ENCODE data around the gene MAMDC4. TPM values are rescaled to one million over a fixed set of nuclear protein-coding genes. Genes with fewer than 3 reads are reported as not detected.
A peak's percentile ranks its signal among the peaks of the same experiment; 100 is the strongest.
"Not testable (repeated sequence)": the region's sequence is repeated elsewhere in the genome, so short reads cannot be mapped to it uniquely, and the experiment has no call there.

Gene MAMDC4
- total and polyA plus RNA-seq, 4 donors = 1.6 to 15.9 (median 12.2) TPM

- Histone ChIP-seq H3K9me3 (ENCODE audit: control insufficient read depth, insufficient read depth, low read length) (no peaks in the 10 kb centered on the region), H3K27ac (ENCODE audit: low read depth, low read length) (no peak overlapping the region), H3K4me1 (ENCODE audit: control insufficient read depth, insufficient read depth, low read length) (peaks cover 36% of the 10 kb centered on the region), H3K27me3 (ENCODE audit: control insufficient read depth, insufficient read depth, low read length) (no peaks in the 10 kb centered on the region), H3K36me3 (ENCODE audit: control insufficient read depth, insufficient read depth, low read length) (peaks cover 68% of the 10 kb centered on the region), H3K4me3 (ENCODE audit: low read depth, low read length) (no peak overlapping the region)
- DNase-seq (ENCODE audit: low read depth in 4 of 6, low spot score in 6 of 6) = no peak
- WGBS (ENCODE audit: insufficient coverage) = 92% methylated on average over 25 of the region's 31 CpGs
Observed at GRCh38 chr9:136862849-136863622, 10.9 kb downstream of the MAMDC4 start.

DNA sequence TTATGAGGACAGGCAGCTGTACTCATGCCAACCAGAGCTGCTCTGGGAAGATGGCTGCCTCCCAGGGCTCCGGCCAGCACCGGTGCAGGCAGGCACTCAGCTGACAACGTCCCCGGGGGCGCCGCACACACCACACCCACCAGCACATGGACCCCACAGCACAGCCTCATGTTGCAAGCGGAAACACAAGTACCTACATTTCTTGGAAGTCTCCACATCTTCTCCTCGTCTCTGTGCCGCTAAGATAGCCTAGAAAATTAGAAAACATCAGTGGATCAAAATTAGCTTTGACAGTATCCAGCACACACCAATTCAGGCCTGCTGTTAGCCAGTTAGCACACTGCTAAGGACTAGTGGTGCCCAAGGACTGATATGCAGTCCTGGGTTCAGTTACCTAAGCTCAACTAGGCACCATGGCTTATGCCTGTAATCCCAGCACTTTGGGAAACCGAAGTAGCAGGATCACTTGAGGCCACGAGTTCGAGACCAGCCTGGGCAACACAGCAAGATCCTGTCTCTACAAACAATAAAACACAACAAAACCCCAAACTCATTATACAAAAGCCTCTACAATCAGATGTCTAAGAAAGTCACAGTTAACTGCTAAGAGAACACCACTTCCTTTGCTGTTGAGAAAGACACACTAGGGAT, 11.6 kb downstream of the MAMDC4 start:
- DNase-seq (ENCODE audit: low read depth in 4 of 6, low spot score in 6 of 6) = no peak
- H3K27ac ChIP-seq (ENCODE audit: low read depth, low read length) = no peak overlapping the region
- H3K27me3 ChIP-seq (ENCODE audit: control insufficient read depth, insufficient read depth, low read length) = no peaks in the 10 kb centered on the region
- 95% methylated on average over 10 of the region's 12 CpGs for WGBS (ENCODE audit: insufficient coverage)
- H3K4me3 ChIP-seq (ENCODE audit: low read depth, low read length) = no peak overlapping the region
- peaks cover 35% of the 10 kb centered on the region for H3K4me1 ChIP-seq (ENCODE audit: control insufficient read depth, insufficient read depth, low read length)
- peaks cover 61% of the 10 kb centered on the region for H3K36me3 ChIP-seq (ENCODE audit: control insufficient read depth, insufficient read depth, low read length)
- no peaks in the 10 kb centered on the region for H3K9me3 ChIP-seq (ENCODE audit: control insufficient read depth, insufficient read depth, low read length)

DNA sequence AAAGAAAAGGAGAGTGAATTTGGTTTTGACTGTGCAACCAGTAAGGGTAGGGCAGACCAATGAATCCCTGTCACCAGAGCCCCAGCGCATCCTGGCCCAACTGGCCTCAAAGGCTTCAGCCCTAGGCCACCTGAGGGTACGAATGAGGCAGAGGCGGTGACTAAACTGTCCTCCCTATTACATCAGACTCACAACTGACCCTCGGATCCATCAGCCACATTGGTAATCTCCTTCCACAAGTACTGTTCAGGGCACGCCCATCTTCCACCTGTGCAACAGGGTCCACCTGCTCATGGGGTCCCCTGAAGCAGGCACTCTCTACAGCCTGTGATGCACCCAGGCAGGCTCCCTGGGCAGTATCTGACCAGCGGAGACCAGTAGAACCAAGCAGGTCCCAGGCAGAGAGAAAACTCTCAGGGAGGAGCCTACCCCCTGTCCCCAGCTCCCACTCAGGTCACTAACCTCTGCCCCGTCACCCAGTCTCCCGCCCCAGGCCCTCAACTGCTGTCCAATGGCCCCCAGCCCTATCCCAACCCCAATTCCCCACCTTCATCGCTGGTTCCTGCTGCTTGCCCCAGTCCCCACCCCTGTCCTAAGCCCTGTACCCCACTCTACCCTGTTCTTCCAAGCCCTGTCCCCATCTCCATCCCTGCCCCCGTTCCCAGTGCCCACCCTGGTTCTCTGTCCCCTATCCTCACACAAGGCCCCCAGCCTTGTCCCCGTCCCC, 13.1 kb downstream of the MAMDC4 start:
- H3K27ac ChIP-seq (ENCODE audit: low read depth, low read length) = no peak overlapping the region
- H3K4me1 ChIP-seq (ENCODE audit: control insufficient read depth, insufficient read depth, low read length) = peaks cover 22% of the 10 kb centered on the region
- H3K36me3 ChIP-seq (ENCODE audit: control insufficient read depth, insufficient read depth, low read length) = peaks cover 47% of the 10 kb centered on the region
- no peak for DNase-seq (ENCODE audit: low read depth in 4 of 6, low spot score in 6 of 6)
- WGBS (ENCODE audit: insufficient coverage) = 71% methylated on average over 11 of the region's 11 CpGs
- no peaks in the 10 kb centered on the region for H3K27me3 ChIP-seq (ENCODE audit: control insufficient read depth, insufficient read depth, low read length)
- no peaks in the 10 kb centered on the region for H3K9me3 ChIP-seq (ENCODE audit: control insufficient read depth, insufficient read depth, low read length)
- peak overlapping the region; percentile 66 for H3K4me3 ChIP-seq (ENCODE audit: low read depth, low read length)

DNA sequence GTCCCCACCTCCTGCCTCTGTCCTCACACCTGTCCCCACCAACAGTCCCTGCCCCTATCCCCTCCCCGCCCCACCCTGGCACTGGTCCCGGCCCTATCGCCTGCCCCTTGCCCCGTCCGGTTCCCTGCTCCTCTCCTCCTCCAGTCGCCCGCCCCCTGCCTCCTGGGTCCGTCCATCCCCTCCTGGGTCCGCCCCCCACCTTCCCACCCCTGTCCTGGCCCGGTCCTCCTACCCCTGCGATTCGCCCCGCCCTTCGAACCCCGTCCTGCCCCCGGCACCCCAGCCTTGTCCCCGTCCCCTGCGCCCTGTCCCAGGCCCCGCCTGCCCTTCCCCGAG, 13.6 kb downstream of the MAMDC4 start:
- H3K36me3 ChIP-seq (ENCODE audit: control insufficient read depth, insufficient read depth, low read length) = peaks cover 41% of the 10 kb centered on the region
- H3K27me3 ChIP-seq (ENCODE audit: control insufficient read depth, insufficient read depth, low read length) = no peaks in the 10 kb centered on the region
- 0% methylated on average over 15 of the region's 20 CpGs for WGBS (ENCODE audit: insufficient coverage)
- H3K9me3 ChIP-seq (ENCODE audit: control insufficient read depth, insufficient read depth, low read length) = no peaks in the 10 kb centered on the region
- peaks cover 22% of the 10 kb centered on the region for H3K4me1 ChIP-seq (ENCODE audit: control insufficient read depth, insufficient read depth, low read length)
- no peak for DNase-seq (ENCODE audit: low read depth in 4 of 6, low spot score in 6 of 6)
- no peak overlapping the region for H3K27ac ChIP-seq (ENCODE audit: low read depth, low read length)
- peak overlapping the region; percentile 66 for H3K4me3 ChIP-seq (ENCODE audit: low read depth, low read length)

GRCh38 chr9:136866898-136867421, 14.8 kb downstream of the MAMDC4 start:
- not testable (repeated sequence) for DNase-seq (ENCODE audit: low read depth in 4 of 6, low spot score in 6 of 6); H3K9me3 ChIP-seq (ENCODE audit: control insufficient read depth, insufficient read depth, low read length); H3K27me3 ChIP-seq (ENCODE audit: control insufficient read depth, insufficient read depth, low read length); H3K27ac ChIP-seq (ENCODE audit: low read depth, low read length)
- peaks cover 29% of the 10 kb centered on the region for H3K36me3 ChIP-seq (ENCODE audit: control insufficient read depth, insufficient read depth, low read length)
- H3K4me3 ChIP-seq (ENCODE audit: low read depth, low read length) = peak overlapping the region; percentile 47
- peaks cover 22% of the 10 kb centered on the region for H3K4me1 ChIP-seq (ENCODE audit: control insufficient read depth, insufficient read depth, low read length)
- 93% methylated on average over 20 of the region's 29 CpGs for WGBS (ENCODE audit: insufficient coverage)

DNA sequence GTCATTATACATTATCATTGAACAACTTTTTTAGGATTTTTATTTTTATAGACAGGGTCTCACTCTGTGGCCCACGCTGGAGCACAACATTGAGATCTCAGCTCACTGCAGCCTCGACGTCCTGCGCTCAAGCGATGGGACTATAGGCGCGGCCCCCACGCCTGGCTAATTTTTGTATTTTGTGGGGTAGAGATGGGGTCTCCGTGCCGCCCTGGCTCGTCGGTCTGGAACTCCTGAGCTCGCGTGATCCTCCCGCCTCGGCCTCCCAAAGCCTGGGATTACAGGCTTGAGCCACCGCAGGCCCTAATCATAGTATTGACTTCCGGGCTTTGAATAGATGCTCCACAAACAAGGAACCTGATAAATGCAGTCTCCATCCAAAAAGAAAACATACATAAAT, 15.3 kb downstream of the MAMDC4 start:
- Histone ChIP-seq H3K36me3 (ENCODE audit: control insufficient read depth, insufficient read depth, low read length) (peaks cover 24% of the 10 kb centered on the region), H3K9me3 (ENCODE audit: control insufficient read depth, insufficient read depth, low read length) (no peaks in the 10 kb centered on the region), H3K27ac (ENCODE audit: low read depth, low read length) (no peak overlapping the region), H3K4me1 (ENCODE audit: control insufficient read depth, insufficient read depth, low read length) (peaks cover 22% of the 10 kb centered on the region), H3K4me3 (ENCODE audit: low read depth, low read length) (no peak overlapping the region), H3K27me3 (ENCODE audit: control insufficient read depth, insufficient read depth, low read length) (no peaks in the 10 kb centered on the region)
- WGBS (ENCODE audit: insufficient coverage) = 98% methylated on average over 14 of the region's 18 CpGs
- no peak for DNase-seq (ENCODE audit: low read depth in 4 of 6, low spot score in 6 of 6)

DNA sequence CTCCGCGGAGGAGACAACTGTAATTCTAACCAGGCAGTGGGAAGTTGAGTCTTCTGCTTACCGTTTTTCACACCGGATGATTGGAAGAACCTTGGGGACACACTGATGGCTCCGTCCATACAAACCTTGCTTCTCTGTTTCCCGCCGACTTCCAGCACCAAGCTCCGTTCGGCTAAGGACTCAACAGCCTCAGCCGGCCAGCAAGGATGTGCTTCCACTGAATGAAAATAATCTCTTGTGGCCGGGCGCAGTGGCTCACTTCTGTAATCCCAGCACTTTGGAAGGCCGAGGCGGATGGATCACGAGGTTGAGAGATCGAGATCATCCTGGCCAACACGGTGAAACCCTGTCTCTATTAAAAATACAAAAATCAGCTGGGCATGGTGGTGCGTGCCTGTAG, 15.8 kb downstream of the MAMDC4 start:
- peaks cover 22% of the 10 kb centered on the region for H3K4me1 ChIP-seq (ENCODE audit: control insufficient read depth, insufficient read depth, low read length)
- no peak overlapping the region for H3K27ac ChIP-seq (ENCODE audit: low read depth, low read length)
- no peaks in the 10 kb centered on the region for H3K9me3 ChIP-seq (ENCODE audit: control insufficient read depth, insufficient read depth, low read length)
- no peak for DNase-seq (ENCODE audit: low read depth in 4 of 6, low spot score in 6 of 6)
- H3K27me3 ChIP-seq (ENCODE audit: control insufficient read depth, insufficient read depth, low read length) = no peaks in the 10 kb centered on the region
- 95% methylated on average over 18 of the region's 18 CpGs for WGBS (ENCODE audit: insufficient coverage)
- no peak overlapping the region for H3K4me3 ChIP-seq (ENCODE audit: low read depth, low read length)
- H3K36me3 ChIP-seq (ENCODE audit: control insufficient read depth, insufficient read depth, low read length) = peaks cover 20% of the 10 kb centered on the region

- 91% methylated on average over 10 of the region's 11 CpGs for WGBS (ENCODE audit: insufficient coverage)
- Histone ChIP-seq H3K27ac (ENCODE audit: low read depth, low read length) (no peak overlapping the region), H3K9me3 (ENCODE audit: control insufficient read depth, insufficient read depth, low read length) (no peaks in the 10 kb centered on the region), H3K27me3 (ENCODE audit: control insufficient read depth, insufficient read depth, low read length) (no peaks in the 10 kb centered on the region), H3K4me1 (ENCODE audit: control insufficient read depth, insufficient read depth, low read length) (peaks cover 22% of the 10 kb centered on the region), H3K36me3 (ENCODE audit: control insufficient read depth, insufficient read depth, low read length) (peaks cover 12% of the 10 kb centered on the region), H3K4me3 (ENCODE audit: low read depth, low read length) (no peak overlapping the region)
- no peak for DNase-seq (ENCODE audit: low read depth in 4 of 6, low spot score in 6 of 6)
Observed at GRCh38 chr9:136868644-136869043, 16.5 kb downstream of the MAMDC4 start.

DNA sequence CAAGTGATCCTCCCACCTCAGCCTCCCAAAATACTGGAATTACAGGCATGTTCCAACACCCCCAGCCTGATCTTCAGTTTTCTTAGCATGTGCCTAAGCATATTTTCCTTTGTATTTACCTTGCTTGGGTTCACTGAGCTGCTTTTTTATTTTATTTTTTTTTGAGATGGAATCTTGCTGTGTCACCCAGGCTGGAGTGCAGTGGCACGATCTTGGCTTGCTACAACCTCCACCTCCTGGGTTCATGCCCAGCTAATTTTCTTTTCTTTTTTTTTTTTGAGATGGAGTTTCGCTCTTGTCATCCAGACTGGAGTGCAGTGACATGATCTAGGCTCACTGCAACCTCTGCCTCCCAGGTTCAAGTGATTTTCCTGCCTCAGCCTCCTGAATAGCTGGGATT, 17.5 kb downstream of the MAMDC4 start:
- not testable (repeated sequence) for H3K4me3 ChIP-seq (ENCODE audit: low read depth, low read length); H3K27me3 ChIP-seq (ENCODE audit: control insufficient read depth, insufficient read depth, low read length); DNase-seq (ENCODE audit: low read depth in 4 of 6, low spot score in 6 of 6); H3K36me3 ChIP-seq (ENCODE audit: control insufficient read depth, insufficient read depth, low read length); H3K9me3 ChIP-seq (ENCODE audit: control insufficient read depth, insufficient read depth, low read length); H3K27ac ChIP-seq (ENCODE audit: low read depth, low read length)
- H3K4me1 ChIP-seq (ENCODE audit: control insufficient read depth, insufficient read depth, low read length) = peaks cover 20% of the 10 kb centered on the region
- WGBS (ENCODE audit: insufficient coverage) = 83% methylated on average over 1 of the region's 2 CpGs

Measured in spinal cord (tissue), 10 donors.